Activated CD8-positive, alpha-beta memory T cell treated with anti-CD3 and anti-CD28 coated beads for 1 hour (primary cell): ENCODE results near the gene MTF1.

Experiments
- DNase-seq, 2 donors: peaks; one replicate each; pipeline ENCODE4 v3.0.0-alpha.2; 2020; ENCODE audit warnings: low read depth in 1 of 2; ENCODE audit errors: extremely low read depth in 1 of 2

The MTF1 gene

GRCh38 chr1:37868466-37868865 lies 9.1 kb upstream of the MTF1 start:
- no peak for DNase-seq

GRCh38 chr1:37867784-37868183 lies 8.4 kb upstream of the MTF1 start:
- DNase-seq: no peak

- DNase-seq: no peak
Measured at GRCh38 chr1:37866491-37866890, 7.1 kb upstream of the MTF1 start.

GRCh38 chr1:37865348-37866120 lies 6.1 kb upstream of the MTF1 start:
- DNase-seq: no peak

GRCh38 chr1:37862330-37862729 lies 2.9 kb upstream of the MTF1 start:
- DNase-seq: no peak

GRCh38 chr1:37861151-37861550 lies 1.8 kb upstream of the MTF1 start:
- no peak for DNase-seq

- DNase-seq: no peak
Measured at GRCh38 chr1:37860346-37860666, 914 bp upstream of the MTF1 start.

GRCh38 chr1:37858931-37859506 lies 373 bp downstream of the MTF1 start:
- no peak for DNase-seq

GRCh38 chr1:37854406-37854805 lies 5.0 kb downstream of the MTF1 start:
- DNase-seq: no peak

GRCh38 chr1:37853157-37853556 lies 6.2 kb downstream of the MTF1 start:
- DNase-seq: no peak

GRCh38 chr1:37851782-37852210 lies 7.6 kb downstream of the MTF1 start:
- DNase-seq: no peak

GRCh38 chr1:37851262-37851661 lies 8.1 kb downstream of the MTF1 start:
- DNase-seq: no peak

- no peak for DNase-seq
Measured at GRCh38 chr1:37850352-37850955, 8.9 kb downstream of the MTF1 start.

- no peak for DNase-seq
Measured at GRCh38 chr1:37849480-37849879, 9.9 kb downstream of the MTF1 start.

- DNase-seq: no peak
Measured at GRCh38 chr1:37846647-37847339, 12.6 kb downstream of the MTF1 start.

- DNase-seq: no peak
Measured at GRCh38 chr1:37845786-37846185, 13.6 kb downstream of the MTF1 start.

- DNase-seq: no peak
Measured at GRCh38 chr1:37845049-37845646, 14.2 kb downstream of the MTF1 start.

GRCh38 chr1:37844536-37844935 lies 14.9 kb downstream of the MTF1 start:
- no peak for DNase-seq

GRCh38 chr1:37841652-37842051 lies 17.7 kb downstream of the MTF1 start:
- DNase-seq: no peak

GRCh38 chr1:37840711-37841110 lies 18.7 kb downstream of the MTF1 start:
- DNase-seq: no peak

- DNase-seq: no peak
Measured at GRCh38 chr1:37839676-37840075, 19.7 kb downstream of the MTF1 start.
